RCC 7860 (cell line): ENCODE results near the gene LYPD8.
"Not testable (repeated sequence)": the region's sequence is repeated elsewhere in the genome, so short reads cannot be mapped to it uniquely, and the experiment has no call there.

Experiments
- DNase-seq: peaks from one replicate; pipeline ENCODE4 v3.0.0-alpha.2; 2015; ENCODE audit warnings: low spot score
- FAIRE-seq: peaks from 2 replicates; lab custom pipeline; 2012; peaks lifted over from hg19 to GRCh38; lab: Jason Lieb, UNC

Gene LYPD8, protein sequence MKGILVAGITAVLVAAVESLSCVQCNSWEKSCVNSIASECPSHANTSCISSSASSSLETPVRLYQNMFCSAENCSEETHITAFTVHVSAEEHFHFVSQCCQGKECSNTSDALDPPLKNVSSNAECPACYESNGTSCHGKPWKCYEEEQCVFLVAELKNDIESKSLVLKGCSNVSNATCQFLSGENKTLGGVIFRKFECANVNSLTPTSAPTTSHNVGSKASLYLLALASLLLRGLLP

GRCh38 chr1:248755517-248755916, at the start of gene LYPD8:
TSS of gene LYPD8 (minus strand) at chr1:248755759. CDS start at chr1:248751081, 4,678 bp downstream.
- no peak for DNase-seq
- FAIRE-seq = no peak

- FAIRE-seq (no peak), DNase-seq (no peak)
Measured at GRCh38 chr1:248804771-248805681, 49.5 kb upstream of the LYPD8 start.

DNA sequence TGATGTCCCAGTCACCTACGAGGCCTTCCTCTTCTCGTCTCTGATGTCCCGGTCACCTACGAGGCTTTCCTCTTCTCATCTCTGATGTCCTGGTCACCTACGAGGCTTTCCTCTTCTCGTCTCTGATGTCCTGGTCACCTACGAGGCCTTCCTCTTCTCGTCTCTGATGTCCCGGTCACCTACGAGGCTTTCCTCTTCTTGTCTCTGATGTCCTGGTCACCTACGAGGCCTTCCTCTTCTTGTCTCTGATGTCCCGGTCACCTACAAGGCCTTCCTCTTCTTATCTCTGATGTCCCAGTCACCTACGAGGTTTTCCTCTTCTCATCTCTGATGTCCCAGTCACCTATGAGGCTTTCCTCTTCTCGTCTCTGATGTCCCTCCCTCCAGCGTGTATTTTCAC, 47.9 kb upstream of the LYPD8 start:
- not testable (repeated sequence) for DNase-seq, FAIRE-seq

- FAIRE-seq (no peak), DNase-seq (no peak)
Measured at GRCh38 chr1:248802454-248802853, 46.9 kb upstream of the LYPD8 start.

DNA sequence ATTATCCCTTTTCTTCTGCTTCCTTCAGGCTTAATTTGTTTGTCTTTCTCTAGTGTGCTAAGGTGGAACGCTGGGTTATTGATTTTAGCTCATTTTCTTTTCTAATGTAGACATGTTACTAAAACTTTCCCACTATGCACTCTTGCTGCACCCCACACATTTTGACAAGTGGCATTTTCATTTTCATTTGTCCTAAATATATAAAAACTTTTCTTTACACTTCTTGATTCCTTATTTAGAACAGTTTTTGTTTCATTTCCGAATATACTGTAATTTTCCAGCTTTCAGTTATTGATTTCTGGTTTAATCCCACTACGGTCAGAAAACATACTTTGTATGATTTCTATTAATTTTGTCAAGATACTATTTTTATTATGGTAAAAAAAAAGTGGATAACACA, 44.9 kb upstream of the LYPD8 start:
- FAIRE-seq = no peak
- DNase-seq = no peak

DNA sequence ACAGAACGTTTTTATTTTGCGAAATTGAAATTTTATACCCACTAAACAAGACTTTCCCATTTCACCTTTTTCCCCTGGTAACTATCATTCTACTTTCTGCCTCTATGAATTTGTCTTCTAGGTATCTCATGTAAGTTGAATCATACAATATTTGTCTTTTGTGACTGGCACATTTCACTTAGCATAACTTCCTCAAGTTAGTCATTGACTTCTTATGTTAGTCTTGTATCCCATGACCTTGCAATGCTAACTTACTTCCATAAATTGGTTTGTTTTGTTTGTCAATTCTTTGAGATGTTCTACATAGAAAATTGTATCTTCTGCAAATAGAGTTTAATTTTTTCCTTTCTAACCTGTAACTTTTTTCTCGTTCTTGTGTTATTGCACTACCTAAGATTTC, 43.2 kb upstream of the LYPD8 start:
- DNase-seq (no peak), FAIRE-seq (no peak)

DNA sequence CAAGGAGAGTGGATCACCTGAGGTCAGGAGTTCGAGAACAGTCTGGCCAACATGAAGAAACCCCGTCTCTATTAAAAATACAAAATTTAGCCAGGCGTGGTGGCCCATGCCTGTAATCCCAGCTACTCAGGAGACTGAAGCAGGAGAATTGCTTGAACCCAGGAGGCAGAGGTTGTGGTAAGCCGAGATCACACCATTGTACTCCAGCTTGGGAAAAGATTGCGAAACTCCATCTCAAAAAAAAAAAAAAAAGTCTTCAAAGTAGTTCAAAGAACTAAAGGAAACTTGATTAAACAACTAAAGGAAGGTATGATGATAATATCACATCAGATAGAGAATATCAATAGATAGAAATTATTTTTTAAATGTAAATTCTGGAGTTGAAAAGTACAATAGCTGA, 39.1 kb upstream of the LYPD8 start:
- DNase-seq, FAIRE-seq: not testable (repeated sequence)

DNA sequence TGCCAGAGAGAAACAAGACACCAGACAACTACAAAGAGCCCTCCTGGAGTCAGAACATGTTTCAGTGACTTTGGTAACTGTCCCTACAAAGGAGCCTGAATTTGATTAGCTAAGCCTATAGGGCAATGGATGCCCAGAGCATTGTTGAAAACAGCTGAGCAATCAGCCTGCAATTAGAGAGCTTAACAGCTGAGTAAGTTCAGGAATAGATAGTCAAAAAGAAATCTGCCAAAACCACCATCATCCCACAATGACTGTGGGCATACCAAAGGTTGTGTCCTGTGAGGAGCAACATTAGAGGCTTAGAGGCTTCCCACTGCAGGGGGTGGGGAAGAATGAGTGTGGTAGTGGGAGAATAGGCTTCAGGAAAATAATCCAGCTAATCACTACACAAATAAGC, 38.0 kb upstream of the LYPD8 start:
- no peak for FAIRE-seq
- no peak for DNase-seq

GRCh38 chr1:248792342-248792741, 36.8 kb upstream of the LYPD8 start:
- FAIRE-seq (no peak), DNase-seq (no peak)

GRCh38 chr1:248791010-248791409, 35.5 kb upstream of the LYPD8 start:
- no peak for FAIRE-seq

GRCh38 chr1:248790456-248790855, 34.9 kb upstream of the LYPD8 start:
- no peak for FAIRE-seq
- no peak for DNase-seq

More at GRCh38 chr1:248791010-248791409, 35.5 kb upstream of the LYPD8 start:
- no peak for DNase-seq

DNA sequence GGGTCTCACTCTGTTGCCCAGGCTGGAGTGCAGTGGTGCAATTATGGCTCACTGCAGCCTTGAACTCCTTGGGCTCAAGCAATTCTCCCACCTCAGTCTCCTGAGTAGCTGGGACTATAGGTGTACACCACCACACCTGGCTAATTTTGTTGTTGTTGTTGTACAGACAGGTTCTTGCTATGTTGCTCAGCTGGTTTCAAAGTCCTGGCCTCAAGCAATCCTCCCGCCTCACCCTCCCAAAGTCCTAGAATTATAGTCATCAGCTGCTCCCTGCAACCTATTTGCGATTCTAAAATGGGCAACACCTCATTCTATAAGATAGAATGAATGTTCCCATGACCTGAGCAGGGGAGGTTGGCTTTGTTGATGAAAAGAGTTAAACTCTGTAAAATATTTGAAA, 33.8 kb upstream of the LYPD8 start:
- not testable (repeated sequence) for DNase-seq, FAIRE-seq

- FAIRE-seq = no peak
- no peak for DNase-seq
Measured at GRCh38 chr1:248788327-248788726, 32.8 kb upstream of the LYPD8 start.

DNA sequence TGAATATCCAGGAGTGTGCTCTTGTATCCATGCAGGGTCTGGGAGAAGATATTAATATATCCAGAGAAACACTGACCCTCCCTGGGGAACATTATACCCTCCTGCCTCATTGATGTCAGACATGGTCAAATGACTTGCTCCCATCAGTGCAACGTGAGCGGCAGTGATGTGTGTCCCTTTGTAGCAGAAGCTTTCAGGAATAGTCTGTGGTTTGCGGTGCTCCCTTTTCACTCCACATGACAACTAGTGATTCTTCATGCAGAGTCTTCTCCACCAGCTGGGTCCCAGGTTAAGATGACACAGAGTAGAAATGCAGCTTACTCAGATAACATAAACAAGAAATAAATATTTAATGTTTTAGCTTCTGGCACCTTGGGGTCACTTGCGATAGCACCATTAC, 31.9 kb upstream of the LYPD8 start:
- no peak for DNase-seq
- no peak for FAIRE-seq

DNA sequence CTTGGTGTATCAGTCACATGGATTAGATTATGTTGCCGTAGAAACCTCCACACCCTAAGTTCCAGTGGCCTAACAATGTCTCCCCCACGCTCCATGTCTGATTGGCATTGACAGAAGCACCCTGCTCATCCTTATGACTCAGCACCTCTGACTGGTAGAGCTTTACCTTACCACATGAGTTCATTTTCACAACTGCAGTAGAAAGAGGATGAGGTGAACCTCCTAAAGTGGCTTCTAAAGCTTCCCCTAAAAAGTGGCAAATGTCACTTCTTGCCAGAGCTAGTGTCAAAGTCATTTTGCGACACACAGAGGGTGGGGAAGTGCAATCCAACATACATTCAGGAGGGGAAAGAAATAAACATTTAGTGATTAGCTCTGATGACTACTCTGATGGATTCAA, 30.6 kb upstream of the LYPD8 start:
- DNase-seq (peak; percentile 42), FAIRE-seq (no peak)

DNA sequence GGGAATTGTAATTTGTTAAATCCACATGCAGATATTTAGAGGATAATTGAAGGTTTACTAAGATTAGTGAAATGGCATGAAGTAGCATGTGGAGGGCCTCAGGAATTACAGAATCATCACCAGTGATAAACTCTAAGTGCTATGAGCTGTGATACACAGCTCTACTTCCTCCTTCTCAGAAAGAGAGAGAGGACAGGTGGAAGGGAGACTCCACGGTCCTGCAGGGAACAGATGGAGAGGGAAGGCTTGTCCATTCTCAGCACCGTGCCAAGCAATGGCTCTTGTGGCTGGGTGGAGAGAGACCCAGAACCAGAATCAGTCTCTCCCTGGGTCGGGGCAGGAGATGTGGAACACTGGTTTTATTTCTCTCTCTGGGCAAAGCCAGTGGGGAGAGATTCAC, 27.8 kb upstream of the LYPD8 start:
- DNase-seq (no peak), FAIRE-seq (no peak)

GRCh38 chr1:248782416-248783141, 27.0 kb upstream of the LYPD8 start:
- DNase-seq (no peak), FAIRE-seq (no peak)

- FAIRE-seq = no peak
- no peak for DNase-seq
Measured at GRCh38 chr1:248779350-248779749, 23.8 kb upstream of the LYPD8 start.

DNA sequence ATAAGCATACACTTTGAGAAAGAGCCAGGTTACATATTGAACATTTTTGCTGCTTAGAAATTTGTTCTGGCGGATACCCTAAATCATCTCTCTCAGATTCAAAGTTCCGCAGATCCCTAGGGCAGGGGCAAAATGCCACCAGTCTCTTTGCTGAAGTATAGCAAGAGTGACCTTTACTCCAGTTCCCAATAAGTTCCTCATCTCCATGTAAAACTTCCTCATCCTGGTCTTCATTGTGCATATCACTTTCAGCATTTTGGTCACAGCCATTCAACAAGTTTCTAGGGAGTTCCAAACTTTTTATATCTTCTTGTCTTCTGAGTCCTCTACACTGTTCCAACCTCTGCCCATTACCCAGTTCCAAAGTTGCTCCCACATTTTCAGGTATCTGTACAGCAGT, 23.3 kb upstream of the LYPD8 start:
- DNase-seq = no peak

DNA sequence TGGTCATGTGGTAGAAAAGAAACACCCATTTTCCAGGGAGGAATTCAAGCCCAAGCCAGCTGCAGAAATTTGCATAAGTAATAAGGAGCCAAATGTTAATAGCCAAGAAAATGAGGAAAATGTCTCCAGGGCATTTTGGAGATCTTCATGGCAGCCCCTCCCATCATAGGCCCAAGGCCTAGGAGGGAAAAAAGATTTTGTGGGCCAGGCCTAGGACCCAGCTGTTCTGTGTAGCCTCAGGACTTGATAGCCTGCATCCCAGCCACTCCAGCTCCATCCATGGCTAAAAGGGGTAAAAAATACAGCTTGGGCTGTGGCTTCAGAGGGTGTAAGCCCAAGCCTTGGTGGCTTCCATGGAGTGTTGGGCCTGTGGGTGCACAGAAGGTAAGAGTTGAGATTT, 21.4 kb upstream of the LYPD8 start:
- FAIRE-seq (no peak), DNase-seq (no peak)

More for the DNA sequence above, 23.3 kb upstream of the LYPD8 start:
- FAIRE-seq = no peak

DNA sequence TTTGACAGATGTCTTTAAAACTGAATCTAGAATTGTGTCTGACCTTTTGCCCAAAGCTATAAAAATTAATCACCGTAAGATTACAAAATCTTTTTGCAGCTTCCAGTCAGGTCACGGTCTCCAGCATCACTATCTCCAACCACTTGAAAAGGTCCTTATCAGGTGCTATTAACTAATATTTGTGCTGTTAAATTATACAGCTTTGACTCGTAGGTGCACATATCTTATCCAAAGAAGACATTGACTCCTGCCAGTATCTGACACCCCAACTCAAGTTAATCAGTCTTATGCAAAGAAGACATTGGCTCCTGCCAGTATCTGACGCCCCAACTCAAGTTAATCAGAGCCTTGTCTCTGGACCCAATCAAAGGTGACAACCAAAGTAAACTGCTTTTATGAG, 19.9 kb upstream of the LYPD8 start:
- no peak for DNase-seq
- FAIRE-seq = no peak
